Stimulated activated CD4-positive, alpha-beta T cell treated with anti-CD3 and anti-CD28 coated beads, Interleukin-1b, Interleukin-23, amount 100 ng/mL, for 4 hours (primary cell): Measurements from ENCODE around the gene PAPOLG.
A peak's percentile ranks its signal among the peaks of the same experiment; 100 is the strongest.

Experiments used
- DNase-seq, 2 donors: peaks; one replicate each; pipeline ENCODE4 v3.0.0-alpha.2; 2020; ENCODE audit warnings: low read depth in 2 of 2

Gene PAPOLG

DNA sequence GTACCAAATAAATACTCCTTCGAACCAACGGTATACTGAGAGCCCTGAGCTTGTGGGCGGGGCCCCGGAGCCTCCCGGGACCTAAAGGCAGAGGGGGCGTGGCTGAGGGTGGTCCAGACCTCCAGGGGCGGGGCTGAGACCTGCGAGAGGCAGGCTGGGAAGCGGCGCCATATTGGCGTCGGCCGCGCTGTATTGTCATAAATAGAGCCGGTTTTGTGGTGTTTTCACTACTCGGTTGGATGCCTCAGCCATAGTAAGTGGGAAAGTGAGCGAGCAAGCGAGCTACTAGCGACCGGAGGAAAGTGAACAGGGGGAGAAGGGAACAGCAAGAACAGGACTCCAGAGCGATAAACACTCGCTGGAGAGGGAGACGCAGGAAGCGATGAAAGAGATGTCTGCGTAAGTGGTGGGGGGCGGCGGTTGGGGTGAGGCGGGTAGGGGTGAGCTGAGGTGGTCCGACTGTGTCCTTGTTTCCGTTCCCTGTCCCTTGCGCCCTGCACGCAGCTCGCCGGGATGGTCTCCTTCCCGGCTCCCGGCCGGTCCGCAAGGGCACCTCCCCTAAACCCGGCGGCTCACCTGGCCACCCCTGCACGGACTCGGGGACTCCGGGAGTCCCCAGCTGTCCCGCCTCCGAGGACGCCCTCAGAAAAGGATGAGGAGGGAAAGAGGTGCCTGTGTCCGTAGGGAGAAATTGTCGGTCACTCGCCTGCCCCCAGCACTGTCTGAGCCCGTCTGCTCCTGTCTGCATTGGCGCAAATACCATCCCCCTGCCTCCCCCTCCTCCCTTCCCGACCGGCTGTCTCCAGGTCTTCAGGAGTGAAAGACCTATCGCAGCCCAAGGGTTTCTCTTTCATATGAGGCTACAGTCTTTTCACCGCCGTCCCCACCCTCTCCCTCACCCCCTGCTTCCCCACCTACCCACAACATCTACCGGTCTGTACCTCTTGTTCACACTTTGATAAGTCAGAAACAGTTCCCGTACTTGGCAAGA is at the start of gene PAPOLG:
Gene PAPOLG, plus strand, starts transcription at position 172 of the 991 bp plus-strand sequence. Its CDS starts 211 bp downstream, at position 383.
- peak; percentile 97 to 98 for DNase-seq

DNA sequence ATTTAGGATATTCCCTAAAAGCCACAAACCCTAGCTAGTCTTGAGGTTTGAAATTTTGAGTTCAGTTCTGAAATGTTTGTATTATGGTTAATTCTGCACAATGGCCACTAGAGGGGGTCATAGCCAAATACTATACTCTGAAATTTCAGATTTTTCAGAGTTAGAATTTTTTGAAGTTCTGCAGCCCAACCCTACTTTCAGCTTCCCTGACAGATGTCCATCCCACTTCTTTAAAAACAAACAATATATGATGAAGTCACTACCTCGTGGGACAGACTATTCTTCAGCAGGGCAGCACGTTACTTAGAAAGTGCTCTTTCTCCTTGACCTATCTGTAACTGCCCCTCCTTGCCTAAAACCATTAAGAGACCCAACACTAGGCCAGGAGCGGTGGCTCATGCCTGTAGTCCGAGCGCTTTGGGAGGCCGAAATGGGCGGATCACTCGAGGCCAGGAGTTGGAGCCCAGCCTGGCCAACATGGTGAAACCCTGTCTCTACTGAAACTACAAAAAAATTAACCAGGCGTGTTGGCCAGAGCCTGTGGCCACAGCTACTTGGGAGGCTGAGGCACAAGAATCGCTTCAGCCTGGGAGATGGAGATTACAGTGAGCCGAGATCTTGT is 48.2 kb upstream of the PAPOLG start:
- no peak for DNase-seq

- DNase-seq = no peak
These were observed 47.3 kb upstream of the PAPOLG start for GRCh38 chr2:60708630-60709320.

- no peak for DNase-seq
These were observed 45.4 kb upstream of the PAPOLG start for GRCh38 chr2:60710707-60711106.

DNA sequence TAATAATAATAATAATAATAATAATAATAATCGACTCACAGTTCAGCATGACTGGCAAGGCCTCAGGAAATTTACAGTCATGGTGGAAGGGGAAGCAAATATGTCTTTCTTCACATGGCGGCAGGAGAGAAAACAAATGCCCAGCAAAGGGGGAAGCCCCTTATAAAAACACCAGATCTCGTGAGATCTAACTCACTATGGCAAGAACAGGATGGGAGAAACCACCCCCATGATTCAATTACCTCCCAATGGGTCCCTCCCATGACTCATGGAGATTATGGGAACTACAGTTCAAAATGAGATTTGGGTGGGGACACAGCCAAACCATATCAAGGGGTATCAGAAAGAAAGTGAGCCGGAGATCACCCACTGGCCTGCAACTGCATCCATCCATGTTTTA is 40.5 kb upstream of the PAPOLG start:
- DNase-seq = no peak

GRCh38 chr2:60717691-60718090 is 38.4 kb upstream of the PAPOLG start:
- no peak for DNase-seq

DNA sequence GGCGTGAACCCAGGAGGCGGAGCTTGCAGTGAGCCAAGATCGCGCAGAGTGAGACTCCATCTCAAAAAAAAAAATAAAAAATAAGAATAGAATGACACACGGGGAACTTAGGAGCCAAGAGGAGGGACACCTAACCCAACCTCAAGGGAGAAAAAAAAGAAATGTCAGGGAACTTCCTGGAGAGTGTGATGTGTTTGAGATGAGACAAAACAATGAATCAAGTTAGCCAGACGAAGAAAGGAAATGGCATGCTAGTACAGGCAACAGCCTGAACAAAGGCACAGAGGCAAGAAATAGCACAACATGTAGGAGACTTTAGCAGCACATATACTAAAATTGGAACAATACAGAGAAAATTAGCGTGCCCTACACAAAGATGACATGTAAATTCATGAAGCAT is 36.7 kb upstream of the PAPOLG start:
- DNase-seq = no peak

DNA sequence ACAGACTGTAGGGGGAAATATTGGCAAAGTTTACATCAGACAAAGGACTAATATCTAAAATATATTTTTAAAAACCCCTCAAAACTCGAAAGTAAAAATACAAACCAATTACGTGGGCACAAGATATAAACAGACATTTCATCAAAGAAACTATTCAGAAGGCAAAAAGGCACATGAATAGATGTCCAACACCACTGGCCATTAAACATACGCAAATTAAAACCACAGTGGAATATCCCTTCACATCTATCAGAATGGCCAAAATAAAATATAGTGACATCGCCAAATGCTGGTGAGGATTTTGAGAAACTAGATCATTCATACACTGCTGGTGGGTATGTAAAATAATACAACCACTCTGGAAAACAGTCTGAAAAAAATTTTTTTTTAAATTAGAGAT is 30.6 kb upstream of the PAPOLG start:
- DNase-seq = no peak

GRCh38 chr2:60728855-60729254 is 27.2 kb upstream of the PAPOLG start:
- DNase-seq = no peak

DNA sequence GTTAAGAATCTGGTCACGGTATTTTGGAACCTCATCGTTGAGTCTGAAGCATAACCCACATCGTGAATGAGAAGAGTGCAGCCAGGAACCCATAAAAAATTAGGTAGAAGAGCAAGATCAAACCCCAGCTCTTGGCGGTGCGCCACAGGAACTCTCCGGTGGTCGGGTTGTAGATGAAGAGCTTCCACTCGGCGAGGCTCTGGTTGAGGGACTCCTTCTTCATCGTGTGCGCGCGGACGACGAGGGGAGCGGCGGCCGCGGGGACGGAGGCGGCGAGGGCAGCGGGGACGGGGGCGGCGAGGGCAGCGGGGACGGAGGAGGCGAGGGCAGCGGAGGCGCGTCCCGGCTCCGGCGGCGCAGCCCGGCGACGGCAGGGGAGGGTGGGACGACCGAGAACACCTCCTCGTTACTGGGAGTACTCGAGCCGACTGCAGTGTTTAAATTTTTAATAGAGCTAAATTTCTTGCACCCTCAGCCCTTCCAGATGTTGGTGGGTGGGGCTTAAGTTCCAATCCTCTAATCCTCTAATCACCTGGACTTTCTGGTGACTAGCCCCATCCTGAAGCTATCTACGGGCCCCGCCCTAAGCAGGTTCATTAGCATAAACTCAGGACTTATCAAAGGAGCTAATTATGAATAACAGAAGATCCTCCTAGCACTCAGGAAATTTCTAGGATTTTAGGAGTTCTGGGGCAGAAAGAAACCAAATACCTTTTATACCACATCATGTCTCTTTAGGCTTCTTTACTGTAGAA is 20.4 kb upstream of the PAPOLG start:
- DNase-seq = peak in 1 of 2 donors; percentile 8

GRCh38 chr2:60738679-60739078 is 17.4 kb upstream of the PAPOLG start:
- DNase-seq = no peak

- no peak for DNase-seq
These were observed 16.9 kb upstream of the PAPOLG start for GRCh38 chr2:60739156-60739555.

- no peak for DNase-seq
These were observed 14.5 kb upstream of the PAPOLG start for GRCh38 chr2:60741576-60741975.

- no peak for DNase-seq
These were observed 13.6 kb upstream of the PAPOLG start for GRCh38 chr2:60742419-60742818.

- no peak for DNase-seq
These were observed 10.7 kb upstream of the PAPOLG start for GRCh38 chr2:60745330-60745729.

DNA sequence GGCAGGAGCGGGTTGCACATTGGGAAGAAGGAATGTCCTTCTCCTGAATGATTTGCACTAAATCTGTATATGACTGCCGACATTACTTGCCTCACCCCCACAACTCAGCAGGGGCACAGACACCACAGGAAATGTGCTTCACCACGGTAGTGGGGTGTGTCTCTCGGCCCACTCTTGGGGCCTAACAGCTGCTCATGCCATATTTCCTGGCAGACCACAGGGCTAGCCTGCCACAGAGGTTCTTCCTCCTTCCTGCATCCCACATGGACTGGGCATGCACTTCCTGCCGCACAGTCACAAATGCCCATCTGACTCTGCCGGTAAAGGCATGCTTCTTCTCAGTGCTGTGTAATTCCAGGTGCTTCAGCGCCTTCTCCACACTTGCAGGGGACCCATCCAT is 10.3 kb upstream of the PAPOLG start:
- DNase-seq = no peak

DNA sequence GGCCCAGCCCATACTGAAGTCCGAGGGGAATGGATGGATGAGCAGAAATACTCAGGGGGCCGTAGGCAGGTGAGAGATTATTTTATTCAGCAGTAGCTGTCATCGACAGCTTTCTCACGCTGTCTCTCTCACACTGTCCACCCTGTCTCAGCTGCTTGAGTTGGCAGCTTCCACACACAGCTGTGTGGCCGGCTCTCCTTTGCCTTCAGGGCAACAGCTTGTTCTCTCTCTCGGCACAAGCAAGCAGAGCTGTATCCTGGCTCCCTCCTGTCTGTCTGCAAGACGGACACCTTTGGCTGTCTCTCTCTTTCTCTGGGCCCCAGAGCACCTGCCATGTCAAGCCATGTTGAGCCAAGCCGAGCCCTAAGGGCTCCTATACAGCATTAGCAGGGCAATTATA is 9.8 kb upstream of the PAPOLG start:
- DNase-seq = no peak

- DNase-seq = no peak
These were observed 3.6 kb downstream of the PAPOLG start for GRCh38 chr2:60759654-60760053.

- no peak for DNase-seq
These were observed 8.9 kb downstream of the PAPOLG start for GRCh38 chr2:60764736-60765534.

DNA sequence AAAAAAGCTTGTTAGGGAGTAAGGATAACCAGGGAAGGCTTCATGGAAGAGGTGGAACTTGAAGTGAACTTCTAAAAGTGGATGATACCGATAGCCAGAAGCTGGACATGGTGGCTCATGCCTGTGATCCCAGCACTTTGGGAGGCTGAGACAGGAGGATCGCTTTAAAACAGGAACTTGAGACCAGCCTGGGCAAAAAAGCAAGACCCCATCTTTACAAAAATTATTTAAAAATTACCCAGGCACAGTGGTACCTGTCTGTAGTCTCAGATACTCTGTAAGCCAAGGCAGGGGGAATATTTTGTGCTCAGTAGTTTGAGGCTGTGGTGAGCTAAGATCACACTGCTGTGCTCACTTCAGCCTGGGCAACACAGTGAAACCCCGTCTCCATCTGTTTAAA is 10.2 kb downstream of the PAPOLG start:
- DNase-seq = no peak

DNA sequence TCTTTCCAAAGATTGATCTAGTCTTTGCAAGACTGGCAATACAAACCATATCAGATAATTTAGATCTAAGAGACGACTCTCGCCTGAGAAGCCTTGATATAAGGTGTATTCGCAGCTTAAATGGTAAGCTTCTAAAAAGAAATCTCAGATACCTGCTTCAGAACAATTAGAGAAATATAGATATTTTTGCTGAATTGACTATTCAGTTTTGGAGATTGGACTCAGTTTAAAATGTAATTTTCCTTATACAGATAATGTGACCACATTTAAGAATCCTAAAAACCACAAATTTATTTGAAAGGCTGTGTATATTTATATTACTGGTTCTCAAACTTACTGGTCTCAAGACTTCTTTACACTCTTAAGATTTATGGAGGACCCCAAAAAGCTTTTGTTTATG is 15.4 kb downstream of the PAPOLG start:
- DNase-seq = no peak
